ENCODE results near the gene RASAL3. TPM values are rescaled to one million over a fixed set of nuclear protein-coding genes. Genes with fewer than 3 reads are reported as not detected.

Gene RASAL3
- total RNA-seq, 1 donor from 2014 or later = 1.8 TPM

DNA sequence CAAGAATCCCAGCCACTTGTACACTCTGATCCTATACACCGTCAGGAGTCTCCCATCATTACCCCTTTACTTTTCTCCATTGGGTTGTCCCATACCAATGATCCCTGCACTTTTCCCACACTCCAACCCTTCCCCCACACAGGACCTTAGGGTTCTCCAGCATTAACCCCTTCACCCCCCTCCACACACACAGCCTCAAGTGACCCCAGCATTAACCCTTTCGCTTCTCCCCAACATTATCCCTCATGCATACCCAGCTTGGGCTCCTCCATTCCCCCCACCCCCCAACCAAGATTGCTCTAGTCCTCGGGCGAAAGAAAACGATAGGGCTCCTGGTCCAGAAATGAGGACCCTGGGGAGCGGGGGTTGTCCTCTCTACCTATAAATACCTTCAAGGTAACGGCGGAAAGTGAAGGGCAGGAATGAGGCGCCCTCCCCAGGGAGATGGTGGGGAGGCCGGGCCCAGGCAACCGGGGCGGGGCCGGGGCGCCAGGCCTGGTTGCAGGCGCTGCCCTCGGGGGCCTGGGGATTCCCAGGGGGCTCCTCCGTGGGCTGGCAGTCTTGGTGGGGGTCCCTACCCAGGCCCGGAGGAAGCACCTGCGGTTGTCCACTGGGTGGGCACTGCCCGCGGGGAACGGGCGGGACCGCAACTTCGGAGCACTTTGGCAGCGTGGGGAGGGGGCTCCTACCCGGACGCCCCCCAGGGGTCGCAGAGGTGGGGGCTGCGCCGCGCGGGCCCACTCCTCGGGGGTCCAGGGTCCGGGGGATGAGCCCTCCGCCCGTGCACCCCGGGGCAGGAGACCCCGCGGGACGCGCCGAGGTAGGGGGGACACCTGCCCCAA, 15.3 kb downstream of the RASAL3 start:
- no peak for ATAC-seq

GRCh38 chr19:15448044-15448777, 16.1 kb downstream of the RASAL3 start:
- ATAC-seq = no peak

DNA sequence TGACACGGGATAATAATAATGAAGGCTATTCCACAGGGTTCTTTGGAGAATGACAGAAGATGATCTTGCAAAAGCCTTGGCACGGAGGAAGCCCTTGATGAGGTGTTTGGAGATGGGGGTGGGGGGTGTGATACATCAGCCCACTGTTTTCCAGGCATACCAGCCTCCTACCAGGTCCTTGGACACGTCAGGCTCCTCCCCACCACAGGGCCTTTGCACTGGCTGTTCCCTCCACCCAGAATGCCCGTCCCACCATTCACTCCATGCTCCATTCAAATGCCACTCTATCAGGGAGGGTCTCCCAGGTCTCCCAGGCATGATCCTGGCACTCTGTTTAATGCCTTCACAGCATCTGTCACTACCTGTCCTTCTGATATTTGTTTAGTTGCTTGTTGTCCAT, 17.3 kb downstream of the RASAL3 start:
- no peak for ATAC-seq

- no peak for ATAC-seq
Measured at GRCh38 chr19:15445807-15446376, 18.5 kb downstream of the RASAL3 start.

DNA sequence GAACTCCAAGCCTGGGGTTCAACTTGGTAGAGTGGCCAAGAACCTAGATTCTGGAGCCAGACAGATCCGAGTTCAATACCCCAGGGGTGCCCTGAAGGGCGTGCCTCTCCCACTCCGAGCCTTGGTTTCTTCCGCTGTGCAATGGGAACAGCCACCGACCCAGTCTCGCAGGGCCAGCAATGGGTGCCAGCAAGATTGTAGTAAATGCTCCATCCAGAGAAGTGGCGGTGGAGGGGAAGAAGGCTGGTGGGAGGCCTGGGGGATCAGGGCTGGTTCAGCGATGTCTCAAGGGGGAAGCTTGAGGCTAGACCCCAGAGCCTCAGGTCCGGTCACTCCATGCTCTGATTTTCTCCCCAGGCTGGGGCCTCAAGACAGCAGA, 19.1 kb downstream of the RASAL3 start:
- ATAC-seq = no peak

- ATAC-seq = no peak
Measured at GRCh38 chr19:15444505-15445226, 19.7 kb downstream of the RASAL3 start.

GRCh38 chr19:15443838-15444237, 20.5 kb downstream of the RASAL3 start:
- ATAC-seq = no peak

DNA sequence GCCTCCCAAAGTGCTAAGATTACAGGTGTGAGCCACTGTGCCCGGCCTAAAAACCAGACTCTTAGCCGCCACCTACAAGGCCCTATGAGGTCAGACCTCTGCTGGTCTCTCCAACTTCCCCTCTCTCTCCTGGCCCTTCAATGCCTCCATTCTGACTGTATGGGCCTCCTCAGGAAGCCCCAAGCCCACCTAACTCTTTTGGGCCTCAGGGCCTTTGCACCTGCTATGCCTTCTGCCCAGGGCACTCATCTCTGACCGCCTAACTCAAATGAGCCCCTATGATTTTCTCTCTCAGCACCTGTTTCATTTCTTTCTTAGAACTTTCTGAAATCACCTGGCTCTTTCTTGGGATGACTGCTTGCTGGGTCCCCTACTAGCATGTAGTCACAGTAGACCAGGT, 21.0 kb downstream of the RASAL3 start:
- ATAC-seq = no peak

GRCh38 chr19:15442142-15442920, 22.0 kb downstream of the RASAL3 start:
- ATAC-seq = no peak

- no peak for ATAC-seq
Measured at GRCh38 chr19:15441317-15441716, 23.0 kb downstream of the RASAL3 start.

DNA sequence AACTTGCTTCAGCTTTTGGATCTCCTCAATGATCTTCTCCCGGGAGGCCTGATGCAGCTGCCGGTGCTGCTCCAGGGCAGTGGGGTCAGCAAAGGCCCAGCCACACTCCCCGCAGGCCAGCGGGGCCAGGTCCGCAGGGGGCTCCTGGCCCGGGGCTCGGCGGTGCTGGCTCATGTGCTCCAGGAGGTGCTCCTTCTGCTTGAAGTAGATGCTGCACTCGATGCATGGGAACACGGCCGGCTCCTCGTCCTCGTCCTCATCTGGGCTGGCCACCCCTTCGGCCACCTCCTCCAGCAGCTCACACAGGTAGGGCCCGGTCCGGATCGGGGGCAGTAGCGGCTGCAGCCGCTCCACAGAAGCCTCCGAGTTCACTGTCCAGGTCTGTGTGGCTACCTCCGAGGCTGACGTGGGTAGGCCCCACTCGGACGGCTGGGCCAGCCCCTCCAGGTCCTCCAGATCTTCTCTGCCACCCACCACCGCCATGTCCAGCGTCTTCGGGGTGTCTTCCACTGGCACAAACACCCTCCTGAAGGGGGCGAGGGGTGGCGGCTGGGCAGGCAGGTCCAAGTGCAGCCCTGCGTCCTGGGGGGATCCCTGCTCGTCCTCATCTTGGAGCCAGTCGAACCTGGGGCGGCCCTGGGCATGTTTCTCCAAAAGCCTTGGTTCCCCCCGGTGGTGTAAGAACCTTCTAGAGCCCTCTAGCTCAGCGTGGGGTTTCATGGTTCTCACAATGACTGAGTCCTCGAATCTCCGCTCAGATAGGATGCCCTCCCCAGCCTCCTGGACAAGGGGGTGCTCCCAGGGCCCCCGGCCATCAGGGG, 24.3 kb downstream of the RASAL3 start:
- no peak for ATAC-seq

- ATAC-seq = no peak
Measured at GRCh38 chr19:15439078-15439799, 25.1 kb downstream of the RASAL3 start.

DNA sequence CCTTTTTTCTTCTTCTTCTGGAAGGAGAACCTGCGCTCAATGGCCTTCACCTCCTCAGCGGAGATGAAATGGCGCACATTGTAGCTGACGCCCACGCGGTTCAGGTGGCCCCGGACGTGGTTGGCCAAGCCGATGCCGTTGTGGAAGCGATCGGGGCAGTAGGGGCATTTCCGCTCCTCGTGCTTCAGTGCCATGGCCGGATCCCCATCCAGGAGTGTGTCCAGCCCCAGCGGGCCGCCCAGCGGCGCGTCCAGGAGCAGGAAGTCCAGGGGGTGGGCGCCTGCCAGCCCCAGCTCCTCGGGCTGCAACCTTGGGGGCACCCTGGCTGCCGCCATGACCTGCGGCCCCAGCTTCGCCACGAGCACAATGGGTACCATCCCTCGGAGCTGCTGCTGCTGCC, 25.8 kb downstream of the RASAL3 start:
- ATAC-seq = no peak

DNA sequence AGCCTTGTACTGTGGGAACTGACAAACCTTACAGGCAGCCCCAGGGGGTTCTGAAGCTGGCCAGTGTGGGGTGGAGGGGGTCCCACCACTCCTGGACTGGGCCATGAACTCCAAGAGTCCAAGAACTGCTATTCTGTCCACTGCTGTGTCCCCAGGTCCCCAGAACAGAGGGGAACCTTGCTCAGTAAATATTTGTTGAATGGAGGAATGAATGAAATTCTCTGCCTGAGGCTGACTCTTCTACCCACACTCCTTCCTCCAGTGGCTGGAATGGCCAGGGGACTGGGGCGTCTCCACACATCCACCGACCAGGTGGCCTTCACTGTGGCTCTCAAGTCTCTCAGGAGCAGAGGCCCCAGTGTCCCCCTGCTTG, 26.2 kb downstream of the RASAL3 start:
- ATAC-seq = no peak

DNA sequence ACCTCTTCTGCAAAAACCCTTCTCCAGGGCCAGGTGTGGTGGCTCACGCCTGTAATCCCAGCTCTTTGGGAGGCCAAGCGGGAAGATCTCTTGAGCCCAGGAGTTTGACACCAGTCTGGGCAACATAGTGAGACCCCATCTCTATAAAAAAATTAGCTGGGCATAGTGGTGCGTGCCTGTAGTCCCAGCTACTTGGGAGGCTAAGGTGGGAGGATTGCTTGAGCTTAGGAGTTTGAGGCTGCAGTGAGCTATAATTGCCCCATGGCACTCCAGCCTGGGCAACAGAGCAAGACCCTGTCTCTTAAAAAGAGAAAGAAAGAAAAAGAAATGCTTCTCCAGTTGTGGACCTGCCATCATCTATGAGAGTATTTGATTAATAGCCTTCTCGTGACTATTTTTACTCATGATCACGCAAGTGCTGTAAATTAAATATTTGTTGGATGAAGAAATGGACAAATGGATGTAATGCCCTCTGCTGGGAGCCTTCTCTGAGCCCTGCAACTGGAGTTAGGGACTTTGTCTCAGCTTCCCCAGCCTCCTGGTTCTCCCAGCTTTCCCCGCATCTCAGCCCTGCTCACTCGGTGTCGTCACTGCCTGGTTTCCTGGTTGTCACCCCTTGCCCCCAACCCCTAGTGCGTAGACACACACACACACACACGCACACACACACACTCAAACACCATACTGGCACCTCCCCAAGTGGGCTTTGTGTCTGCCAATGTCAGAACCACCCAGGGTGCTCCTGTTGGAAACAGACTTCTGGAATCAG, 26.8 kb downstream of the RASAL3 start:
- no peak for ATAC-seq

DNA sequence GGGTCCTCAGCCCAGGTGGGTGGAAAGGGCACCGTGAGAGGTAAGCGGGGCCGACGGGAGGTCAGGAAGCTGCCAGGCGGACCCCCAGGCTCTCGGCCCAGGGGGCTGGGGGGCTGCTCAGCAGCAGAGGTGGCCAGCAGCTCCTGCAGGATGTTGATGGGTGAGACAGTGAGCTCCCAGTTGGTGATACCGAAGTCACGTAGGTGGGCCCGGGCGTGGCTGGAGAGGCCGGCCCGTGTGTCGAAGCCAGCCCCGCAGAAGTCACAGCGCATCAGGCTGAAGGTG, 27.6 kb downstream of the RASAL3 start:
- ATAC-seq = no peak

DNA sequence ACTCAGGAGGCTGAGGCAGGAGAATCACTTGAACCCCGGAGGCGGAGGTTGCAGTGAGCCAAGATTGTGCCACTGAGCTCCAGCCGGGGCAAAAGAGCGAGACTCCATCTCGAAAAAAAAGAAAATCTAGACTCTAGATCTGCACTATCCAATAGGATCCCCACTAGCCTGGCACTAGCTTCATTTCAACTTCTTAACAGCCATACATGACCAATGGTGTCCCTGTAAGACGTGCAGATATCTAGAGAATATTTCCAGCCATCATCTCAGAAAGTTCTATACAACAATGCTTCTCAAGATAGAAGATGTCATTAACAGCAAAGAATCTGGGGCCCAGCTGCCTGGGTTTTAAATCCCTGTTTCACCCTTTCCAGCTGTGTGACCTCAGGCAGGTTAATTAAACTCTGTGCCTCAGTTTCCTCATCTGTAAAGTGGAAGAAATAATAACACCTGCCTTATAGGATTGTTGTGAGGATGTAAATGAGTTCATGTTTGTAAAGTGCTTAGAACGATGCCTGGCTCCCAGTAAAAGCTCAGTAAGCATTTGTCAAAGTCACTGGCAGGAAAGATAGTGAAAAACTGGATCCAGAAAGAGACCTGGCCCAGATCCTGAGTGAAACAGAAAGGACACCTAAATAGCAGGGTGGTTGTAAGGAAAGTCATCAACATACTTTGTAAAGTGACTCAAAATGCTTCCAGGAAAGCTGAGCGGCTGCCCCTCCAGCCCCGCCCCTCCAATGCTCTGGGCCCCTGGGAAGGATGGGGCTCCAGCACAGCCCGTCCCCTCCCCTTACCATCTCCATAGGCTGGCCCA, 28.1 kb downstream of the RASAL3 start:
- no peak for ATAC-seq

DNA sequence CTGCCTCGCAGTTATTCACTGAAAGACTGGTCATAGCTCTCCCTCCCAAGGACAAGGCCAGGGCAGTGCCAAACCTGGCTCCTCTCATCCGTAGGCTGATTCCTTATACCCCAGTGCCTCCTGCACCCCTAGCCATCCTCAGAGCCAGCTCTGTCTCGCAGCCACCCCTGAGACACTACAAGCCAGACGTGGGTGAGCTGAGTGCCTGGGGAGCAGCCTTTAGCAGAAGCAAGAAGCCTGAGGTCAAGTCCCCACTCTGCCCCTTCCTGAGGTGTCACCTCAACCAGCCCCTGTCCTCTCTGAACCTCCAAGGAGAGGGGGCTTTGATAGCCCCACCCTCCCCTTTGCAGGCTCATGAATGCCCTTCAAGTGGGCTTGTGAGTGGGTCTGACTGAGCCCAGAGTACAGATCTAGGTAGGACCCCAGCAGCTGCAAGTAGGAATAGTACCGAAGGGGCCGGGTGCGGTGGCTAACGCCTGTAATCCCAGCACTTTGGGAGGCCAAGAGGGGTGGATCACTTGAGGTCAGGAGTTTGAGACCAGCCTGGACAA, 30.8 kb downstream of the RASAL3 start:
- ATAC-seq = no peak

All from esophagus mucosa (tissue), 1 donor.